ENCODE data around the gene SF3A1.
"Not testable (repeated sequence)": the region's sequence is repeated elsewhere in the genome, so short reads cannot be mapped to it uniquely, and the experiment has no call there.

The SF3A1 gene

DNA sequence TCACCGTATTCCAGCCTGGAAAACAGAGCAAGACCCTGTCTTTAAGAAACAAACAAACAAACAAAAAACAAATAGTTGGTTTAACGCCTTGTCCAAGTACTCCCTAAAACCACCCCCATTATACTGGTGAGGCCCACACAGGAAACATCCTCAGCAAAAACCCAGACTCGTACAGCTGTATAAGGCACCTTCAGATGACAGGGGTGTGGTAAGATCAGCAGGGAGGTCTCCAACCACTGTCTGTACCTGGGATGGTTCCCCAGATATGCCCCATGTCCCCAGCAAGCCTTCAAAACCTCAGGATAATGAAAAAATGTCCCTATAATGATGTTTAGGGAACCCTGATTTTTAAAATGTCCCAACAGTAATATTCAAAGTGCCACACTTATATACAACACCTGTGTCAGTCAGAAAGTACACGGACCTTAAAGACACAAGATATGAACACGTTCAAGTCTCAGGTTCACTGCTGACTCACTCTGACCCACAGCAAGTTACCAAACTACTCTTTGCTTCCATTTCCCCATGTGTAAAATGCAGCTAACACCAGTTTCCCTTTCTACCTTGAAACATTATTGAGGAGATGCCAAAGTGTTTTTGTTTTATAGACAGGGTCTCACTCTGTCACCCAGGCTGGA, 9.3 kb downstream of the SF3A1 start:
- FAIRE-seq = no peak

DNA sequence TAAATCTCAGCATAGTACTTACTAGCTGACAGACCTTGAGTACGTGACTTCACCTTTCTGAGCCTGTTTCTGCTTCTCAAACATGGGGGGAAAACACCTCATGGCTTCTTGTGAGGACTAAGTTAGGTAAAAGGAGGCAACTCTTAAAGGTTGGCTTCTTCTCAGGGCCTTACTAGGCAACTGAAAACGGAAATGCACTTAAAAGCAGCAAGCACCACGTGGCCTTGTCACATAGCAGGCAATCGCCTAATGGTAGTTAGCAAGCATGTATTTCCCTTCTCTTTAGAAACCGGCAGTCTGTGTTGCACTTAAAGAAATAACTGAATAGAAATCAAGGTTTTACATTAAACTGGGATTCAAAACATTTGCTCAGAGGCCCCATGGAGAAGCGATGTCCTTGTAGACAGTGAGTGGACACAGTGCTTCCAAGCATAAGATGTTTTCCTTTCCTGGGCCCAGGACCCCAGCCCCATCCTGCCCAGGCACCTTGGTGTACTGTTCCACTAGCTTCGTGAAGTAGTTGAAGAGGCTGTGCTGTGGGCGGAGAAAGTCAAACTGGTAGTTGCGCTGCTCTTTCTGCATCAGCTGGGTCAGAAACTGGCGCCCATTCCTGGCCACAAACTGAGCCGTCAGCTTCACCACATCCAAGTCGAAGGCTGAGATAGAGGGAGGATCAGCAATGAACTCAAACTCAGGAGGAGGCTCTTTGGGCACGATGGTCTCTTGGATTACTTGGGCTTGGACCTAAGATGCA, 12.1 kb downstream of the SF3A1 start:
- no peak for FAIRE-seq

DNA sequence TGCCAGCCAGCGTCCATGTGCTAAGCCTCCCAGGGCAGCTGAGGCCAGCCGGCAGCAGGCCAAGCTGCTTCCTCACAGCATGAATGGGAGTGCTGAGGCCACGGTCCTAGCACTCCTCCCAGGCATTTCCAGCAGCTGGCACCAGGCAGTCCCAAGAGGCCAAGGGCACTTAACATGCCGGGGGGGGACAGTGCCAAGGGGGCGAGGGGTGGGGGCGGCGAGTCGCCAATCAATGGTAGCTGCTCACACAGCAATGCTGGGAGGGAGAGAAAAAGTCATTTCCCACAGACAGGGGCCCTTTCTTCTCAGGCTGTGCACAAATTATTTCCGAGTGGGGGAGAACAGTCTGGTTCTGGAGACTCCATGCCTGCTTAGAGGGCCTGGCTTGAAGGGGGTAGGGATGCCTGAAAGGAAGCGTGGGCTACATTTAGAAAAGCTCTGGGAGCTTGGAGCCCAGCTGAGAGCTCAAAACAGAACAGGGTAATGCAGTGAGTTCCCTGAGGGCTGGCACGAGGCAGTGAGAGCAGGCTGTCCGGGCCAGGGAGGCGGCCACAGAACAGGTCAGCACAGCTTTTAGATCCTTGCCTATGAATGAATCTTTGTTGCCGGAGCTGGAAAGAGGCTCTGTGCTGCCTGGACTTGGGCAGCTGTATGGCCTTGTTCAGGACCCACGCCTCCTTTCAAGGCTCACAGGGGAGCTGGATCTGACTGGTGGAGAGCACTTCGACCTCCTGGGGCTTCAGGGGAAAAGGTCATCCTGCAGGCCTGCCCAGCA, 15.6 kb downstream of the SF3A1 start:
- FAIRE-seq = no peak

DNA sequence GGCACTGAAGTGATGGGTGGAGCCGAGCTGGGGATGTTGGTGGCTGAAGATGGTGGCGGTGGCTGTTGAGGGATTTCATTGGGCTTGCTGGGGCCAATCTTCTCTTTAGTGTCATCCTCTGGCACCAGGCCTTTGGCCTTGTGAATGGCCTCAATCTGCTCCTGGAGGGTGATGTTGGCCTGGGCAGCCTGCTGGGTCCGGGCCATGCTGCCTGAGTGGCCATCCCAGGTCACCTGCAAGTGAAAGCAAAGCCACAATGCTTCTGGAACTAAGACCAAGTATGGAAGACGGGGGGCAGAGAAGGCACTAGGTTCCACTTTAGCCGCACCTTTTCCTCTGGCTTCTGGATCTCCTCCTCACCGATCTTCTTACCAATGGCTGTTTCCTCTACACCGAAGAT, 17.9 kb downstream of the SF3A1 start:
- no peak for FAIRE-seq

DNA sequence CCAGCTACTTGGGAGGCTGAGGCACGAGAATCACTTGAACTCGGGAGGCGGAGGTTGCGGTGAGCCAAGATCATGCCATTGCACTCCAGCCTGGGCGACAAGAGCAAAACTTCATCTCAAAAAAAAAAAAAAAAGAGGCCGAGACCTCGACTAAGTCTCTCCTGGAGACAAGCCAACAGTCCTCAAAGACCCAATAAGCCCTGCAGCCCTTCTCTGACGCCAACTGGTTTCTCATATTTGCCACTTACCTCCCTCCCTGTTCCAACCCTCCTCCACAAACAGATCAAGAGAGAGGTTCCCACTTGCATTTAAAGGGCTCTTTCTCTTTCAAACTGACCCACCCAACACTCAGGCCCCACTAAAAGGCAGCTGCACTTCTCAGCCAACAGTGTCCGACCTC, 18.4 kb downstream of the SF3A1 start:
- FAIRE-seq = not testable (repeated sequence)

DNA sequence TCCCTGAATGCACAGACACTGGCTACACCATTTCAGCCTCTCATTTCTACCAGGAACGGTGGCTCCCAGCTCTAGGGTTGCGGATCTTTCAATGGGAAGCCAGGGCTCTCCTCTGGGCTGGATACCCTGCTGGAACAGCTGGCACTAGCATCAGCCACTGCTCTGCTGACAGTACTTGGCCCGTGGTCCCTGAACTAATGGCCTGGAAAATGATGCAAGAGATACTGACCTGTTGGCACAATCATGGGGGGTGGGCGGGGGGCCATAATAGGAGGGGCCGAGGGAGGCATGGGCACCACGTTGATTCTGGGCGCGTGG, 19.3 kb downstream of the SF3A1 start:
- FAIRE-seq = no peak

DNA sequence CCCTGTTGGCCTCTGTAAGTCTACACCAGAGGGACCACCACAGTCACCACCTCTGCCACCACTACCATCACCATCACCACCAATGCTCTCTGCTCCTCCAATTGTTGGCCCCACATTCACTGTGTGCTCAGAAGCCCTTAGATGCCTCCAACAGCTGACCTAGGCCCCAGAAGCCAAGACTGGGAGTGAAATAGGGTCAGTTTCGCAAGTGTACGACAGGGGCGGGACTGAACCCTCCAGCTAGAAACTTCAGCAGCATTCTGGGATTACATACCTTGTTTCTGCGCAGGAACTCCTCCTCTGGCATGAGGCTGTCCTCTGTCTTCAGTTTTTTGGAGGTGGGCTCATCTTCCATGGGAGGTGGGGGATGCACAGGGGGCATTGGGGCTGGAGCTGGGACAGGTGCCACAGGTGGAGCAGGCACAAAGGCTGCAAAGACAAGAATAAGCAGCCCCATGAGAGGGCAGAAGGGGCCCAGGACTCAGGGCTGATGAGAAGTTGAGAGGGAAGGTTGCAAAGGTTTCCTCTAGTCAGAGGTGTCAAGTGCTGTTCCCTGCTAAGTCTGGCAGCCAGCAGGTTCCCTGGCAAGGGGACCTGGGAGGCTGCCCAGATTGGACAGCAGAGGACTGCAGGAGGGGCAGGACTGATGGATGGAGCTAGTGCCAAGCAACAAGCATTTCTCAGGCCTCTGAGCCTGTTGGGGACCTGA, 19.8 kb downstream of the SF3A1 start:
- FAIRE-seq = no peak

DNA sequence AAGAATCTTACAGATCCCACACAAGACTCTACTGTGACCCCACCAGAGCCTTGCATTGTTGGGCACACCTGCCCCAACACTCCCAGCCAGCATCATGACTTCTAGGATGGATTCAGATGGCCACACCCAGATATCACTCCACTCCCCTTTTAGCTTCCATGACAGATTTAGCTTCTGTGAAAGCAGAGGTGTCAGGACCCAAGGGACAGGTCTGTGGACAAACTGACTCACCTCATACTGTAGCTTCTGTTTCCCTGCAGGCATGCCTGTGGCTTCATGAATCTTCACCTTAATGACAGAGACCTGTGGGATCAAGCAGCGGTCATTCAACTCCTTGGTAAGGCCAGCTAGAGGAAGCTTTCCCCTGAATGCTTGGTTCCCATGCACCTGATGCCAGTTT, 21.5 kb downstream of the SF3A1 start:
- no peak for FAIRE-seq

DNA sequence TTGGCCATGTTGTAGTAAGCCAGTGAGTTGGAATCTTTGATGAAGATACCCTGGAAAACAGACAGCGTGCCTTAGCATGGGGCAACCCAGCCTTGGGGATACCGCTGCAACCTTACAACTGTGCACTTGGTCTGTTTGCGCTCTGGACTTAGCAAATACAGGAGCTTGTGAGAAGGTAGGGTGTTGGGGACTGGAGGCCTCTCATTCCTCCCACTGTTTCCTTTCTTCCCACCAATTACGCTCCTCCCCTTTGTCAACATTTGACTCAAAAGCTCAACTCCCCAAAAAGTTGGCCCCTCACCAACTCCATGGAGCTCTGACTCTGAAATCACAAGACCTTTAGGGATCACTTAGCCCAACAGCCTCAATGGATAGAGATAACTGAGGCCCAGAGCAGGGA, 22.0 kb downstream of the SF3A1 start:
- no peak for FAIRE-seq

DNA sequence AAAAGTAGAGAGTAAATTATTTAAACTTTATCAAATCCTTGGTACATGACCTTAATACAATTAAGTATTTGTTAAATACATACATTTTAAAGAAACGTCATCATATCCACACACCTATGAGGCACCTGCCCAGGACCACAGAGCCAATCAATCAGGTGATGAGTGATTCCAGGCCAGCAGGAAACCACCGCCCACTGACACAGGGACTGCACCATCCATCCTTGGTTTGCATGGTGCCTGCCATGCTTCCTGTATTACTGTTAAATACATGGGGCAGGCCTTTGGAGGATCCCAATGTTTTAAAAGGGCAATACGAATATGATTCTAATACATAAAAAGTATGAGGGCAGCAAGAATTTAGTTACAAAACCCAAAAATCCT, 23.0 kb downstream of the SF3A1 start:
- FAIRE-seq = no peak

DNA sequence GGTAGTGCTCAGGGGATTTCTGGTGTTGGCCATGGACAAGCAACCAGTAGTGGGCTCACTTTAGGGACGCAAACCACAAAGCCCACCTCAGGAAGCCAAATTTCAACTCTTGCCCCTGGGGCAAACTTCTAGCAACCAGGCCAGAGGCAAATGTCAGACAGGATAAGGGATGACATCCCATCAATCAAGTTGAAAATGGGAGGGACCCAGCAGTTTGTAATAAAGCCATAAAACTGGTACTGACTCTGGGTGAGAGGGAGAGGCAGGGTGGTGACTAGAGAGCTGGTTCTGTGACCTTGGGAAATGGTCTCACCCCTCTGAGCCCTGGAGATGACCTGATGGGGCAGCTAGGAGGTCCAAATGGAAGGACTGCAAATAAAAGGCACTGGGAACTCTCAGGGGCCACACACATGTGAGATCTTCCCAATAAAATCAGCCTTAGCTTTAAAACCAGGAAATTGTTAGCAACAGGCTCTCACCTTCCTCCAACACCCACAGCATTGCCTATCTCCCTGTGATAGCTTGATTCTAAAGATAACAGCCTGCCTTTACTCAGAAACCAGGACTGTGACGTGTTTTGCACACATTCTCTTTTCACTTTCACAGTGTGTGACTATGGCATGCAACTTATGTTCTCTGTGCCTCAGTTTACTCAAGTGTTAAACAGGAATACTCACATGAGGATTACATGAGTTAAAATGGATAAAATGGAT, 23.5 kb downstream of the SF3A1 start:
- no peak for FAIRE-seq

DNA sequence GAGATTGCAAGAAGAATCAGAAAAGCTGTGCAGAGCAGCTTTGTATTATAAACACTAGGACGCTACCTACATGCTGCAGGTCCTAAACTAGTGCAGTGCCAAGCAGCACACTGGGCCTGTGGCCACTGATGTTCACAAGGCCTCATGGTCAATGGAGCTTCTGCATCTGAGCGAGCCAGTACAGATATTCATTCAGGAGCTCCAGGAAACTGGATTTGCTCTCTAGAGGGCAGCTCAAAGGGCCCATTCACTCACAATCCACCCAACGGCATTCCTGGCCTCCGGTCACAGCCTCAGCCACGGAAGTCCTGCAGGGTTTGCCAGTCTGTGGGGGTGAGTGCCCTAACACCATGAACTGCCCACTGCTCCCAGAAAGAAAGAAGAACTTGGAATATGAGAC, 24.1 kb downstream of the SF3A1 start:
- no peak for FAIRE-seq

DNA sequence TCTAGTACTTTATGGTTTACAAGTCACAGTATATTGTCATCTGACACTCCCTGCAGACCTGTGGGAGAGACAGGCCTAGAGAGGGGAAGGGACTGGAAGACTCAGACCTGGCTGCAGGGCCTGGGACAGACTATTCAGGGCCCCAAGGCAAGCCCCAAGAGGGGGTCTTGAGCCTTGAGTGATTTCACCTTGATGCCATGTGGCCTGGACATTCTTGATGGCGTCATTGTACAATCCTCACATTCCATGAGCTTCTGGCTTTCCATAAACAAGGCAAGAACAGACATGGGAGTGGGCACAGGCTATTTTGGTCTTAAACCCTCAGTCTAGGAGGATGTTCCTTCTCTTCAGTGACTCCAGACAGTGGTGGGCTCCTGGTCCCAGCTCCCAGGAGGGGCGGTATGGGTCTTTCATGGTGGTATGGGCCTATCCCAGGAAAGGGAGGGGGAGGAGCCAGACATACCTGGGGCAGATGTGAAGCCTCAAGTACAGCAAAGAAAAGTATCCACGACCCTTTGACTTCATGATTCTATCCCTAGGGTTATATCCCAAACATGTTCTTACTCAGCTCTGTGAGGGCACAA, 28.1 kb downstream of the SF3A1 start:
- FAIRE-seq = no peak

DNA sequence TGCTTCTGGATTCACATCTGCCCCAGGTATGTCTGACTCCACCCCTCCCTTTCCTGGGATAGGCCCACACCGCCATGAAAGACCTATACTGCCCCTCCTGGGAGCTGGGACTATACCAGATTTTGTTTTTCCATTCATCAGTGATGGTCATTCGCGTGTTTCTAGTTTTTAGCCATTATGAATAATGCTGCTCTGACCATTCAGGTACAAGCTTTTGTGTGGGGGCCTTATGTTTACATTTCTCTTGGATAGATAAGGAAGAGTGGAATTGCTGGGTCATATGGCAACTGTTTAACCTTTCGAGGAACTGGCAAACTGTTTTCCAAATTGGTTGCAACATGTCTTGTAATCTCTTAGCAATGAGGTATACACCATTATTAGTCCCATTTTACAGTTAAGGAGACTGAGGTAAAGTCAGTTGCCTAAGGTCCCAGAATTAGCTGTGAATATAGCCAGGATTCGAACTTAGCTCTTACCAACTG, 28.8 kb downstream of the SF3A1 start:
- no peak for FAIRE-seq

DNA sequence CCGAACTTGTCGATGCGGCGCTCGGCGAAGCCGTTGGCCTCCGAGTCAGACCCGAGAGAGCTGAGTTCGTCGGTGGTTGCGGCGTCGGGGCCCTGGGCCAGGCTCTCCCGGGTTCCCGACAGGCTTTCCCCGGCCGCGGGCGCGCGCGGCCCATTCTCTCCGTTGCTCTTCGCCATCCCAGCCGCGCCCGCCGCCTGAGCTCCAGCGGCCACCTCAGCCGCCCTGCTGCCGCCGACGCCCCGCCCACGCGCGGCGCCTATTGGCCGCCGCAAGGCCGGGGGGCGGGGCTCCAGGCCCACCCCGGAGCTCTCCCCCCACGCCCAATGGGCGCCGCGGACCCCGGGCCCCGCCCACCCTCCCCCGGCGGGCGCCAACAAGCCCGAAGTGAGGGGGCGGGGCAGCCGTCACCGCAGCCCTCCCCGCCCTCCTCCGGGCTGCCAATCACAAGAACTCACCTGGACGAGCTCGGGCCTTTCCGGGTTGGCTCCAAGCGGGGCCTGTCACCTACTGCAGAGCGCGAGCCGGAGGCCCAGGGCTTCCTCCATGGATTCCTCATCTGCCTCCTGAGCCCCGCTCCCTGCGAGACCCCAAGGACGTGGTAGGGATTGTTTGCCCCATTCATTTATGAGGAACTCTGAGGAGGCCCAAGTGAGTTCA, 29.9 kb downstream of the SF3A1 start, which contains the start of gene TBC1D10A:
TBC1D10A (minus strand) TSS at position 236 of the 657 bp plus-strand sequence; CDS start at position 176, 60 bp downstream.
- no peak for FAIRE-seq

DNA sequence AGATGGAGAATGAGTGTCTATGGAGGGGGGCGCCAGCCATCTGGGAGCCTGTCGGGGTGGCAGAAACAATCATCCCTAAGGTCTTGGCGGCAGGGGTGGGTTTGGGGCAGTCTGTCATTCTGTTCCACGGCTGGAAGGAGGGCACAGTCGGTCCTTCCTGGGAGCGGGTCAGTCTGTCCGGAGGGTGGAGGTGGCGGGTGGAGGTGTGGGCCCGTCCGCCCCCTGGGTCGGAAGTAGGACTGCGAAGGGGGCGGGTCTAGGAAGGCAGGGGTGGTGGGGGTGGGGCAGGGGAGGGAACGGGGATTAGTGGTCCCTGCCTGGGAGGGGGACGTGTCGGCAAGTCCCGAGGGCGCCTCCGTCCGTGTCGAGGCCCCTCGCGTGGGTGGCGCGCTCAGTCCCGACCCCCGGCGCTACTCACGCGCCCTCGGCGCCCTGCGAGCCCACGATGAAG, 30.4 kb downstream of the SF3A1 start:
- FAIRE-seq = no peak

DNA sequence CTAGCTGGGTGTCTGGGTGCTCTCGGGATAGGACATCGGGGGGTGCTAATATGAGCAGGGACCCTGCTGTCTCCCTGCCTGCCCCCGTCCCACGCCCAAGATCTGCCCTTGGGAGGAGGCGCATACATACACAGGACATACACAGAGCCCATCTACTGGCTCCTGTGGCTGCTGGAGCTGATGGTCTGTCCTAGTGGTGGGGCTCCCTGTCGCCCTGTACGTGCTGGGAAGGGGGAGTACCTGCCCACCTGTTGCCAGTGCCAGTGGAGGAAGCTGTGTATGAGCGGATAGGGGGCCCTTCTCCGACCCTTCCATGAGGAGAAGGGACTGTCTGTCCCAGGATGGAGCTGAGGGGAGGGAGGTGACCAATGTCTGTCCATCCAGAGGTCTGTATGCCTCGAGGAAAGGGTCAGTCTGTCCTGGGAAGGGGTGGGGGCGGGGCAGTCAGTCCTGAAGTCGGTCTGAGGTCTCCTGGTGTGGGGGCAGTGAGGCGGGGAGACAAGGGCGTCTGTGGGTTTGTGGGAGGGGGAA, 30.9 kb downstream of the SF3A1 start:
- no peak for FAIRE-seq

DNA sequence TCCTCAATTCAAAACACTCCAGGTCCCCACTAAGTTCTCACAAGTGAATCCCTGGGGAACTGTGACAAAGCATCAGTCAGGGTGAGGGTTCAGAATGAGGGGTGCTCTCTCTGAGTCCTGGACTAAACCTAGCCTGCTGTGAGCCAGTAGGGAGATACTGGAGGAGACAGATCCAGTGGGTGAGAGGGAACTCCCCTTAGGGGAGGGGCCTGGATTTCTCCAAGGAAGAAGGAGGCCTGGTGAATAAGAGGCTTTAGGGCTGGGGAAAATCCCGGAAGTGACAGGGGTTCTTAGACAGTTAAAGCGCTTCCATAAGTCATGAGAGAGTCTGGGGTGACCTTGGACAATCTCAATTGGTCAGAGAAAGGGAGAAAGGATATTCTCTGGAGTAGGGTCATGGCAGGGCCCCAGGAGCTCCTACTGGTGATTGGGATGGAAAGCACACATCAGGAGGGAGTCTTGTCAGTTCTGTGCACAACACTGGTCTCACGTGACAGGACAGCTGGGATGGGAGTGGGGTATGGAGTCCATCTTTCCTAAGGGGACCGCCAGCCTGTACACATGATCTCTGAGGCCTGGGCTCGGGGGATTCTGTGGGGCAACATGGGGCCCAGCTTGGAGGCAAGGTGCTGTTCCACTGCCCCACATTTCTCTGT, 31.5 kb downstream of the SF3A1 start:
- no peak for FAIRE-seq

DNA sequence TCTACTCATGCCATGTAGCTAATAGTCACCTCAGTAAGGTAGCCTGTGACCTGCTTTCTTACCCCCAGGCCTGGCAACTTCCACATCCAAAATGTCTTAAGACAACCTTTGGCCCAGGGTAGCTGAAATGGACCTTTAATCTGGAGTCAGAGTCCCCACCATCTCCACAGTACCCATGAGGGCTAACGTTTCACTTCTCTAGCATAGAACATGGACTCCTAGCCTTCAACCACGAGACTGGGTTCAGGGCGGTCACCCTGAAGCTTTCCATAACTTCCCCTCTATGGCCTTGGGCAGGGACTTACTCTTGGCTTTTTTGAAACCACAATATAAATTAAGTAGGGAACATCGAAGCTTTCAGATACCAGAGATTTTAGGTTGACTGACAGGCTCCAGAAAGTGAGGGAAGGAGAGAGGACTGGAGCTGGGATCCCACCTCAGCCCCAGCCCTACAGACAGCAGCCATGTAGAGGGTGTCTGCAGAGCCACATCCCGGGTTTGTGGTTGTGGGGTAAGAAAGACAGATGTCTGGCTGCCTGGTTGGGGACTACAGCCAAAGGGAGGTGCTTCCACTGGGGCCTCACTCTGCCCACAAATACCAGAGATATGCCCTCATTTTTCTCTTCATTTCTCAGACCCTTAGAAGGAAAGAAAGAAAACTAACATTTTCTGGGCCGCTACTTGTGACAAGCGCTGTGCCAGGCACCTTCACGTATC, 32.5 kb downstream of the SF3A1 start:
- no peak for FAIRE-seq

DNA sequence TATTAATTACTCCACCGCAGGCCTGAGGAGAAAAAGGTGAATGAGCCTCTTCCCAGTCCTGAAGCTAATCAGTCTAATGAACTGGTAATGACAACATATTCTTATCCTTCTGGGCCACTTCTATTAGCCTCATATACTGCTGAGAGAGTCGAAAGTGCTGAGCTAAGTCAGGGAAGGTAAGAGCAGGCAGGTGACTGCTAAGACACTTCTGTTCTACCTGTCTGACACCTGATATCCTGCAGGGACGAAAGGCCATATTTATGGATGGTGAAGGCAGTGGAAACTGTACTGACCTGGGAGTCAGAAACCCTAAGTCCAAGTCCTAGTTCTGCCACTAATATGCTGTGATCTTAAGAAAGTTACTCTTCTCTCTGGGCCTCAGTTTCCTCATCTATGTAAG, 33.4 kb downstream of the SF3A1 start:
- no peak for FAIRE-seq

Data from colon (tissue), 2 donors.